Measurements from ENCODE around the gene SNRNP70.

DNA sequence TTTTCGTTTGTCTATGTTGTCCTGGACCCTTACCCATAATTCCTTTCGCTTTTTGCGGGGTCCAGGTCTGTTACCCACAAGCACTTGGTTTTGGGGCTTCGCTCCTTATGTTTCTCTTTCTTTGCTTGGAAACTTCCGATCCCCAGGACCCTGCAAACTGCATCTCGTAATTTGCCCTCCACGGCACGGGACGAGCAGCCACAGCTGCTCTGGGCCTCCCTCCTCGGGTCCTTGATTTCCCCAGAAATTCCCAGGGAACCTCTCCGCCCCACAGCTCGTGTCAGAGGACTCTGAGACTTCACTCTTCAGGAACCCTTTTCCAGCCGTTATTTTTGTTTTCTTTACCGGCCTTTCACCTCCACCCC, 599 bp downstream of the SNRNP70 start:
- TF ChIP-seq CTCF (IDR thresholded peaks at IDR 0.05; ENCODE audit: low read depth, low read length, poor library complexity, severe bottlenecking) (no peak), EZH2phosphoT487 (IDR thresholded peaks at IDR 0.05; ENCODE audit: borderline replicate concordance, low read length) (no peak)
